GM10266 (cell line): ENCODE data around the gene ISCA1.

Source experiments
- DNase-seq: peaks from one replicate; pipeline ENCODE4 v3.0.0; 2012; ENCODE audit errors: extremely low spot score
- CTCF ChIP-seq: IDR thresholded peaks from 2 replicates; pipeline ENCODE4 v1.5.1; 2012; ENCODE audit warnings: mild to moderate bottlenecking, low read depth; ENCODE audit not compliant: control insufficient read depth, insufficient read depth; ENCODE audit errors: missing control alignments

Gene ISCA1

GRCh38 chr9:86285261-86285660 lies 2.9 kb upstream of the ISCA1 start:
- TF ChIP-seq CTCF: no peak
- no peak for DNase-seq

- no peak for TF ChIP-seq CTCF
- DNase-seq: no peak
These were observed 719 bp upstream of the ISCA1 start for GRCh38 chr9:86282979-86283535.

- DNase-seq: no peak
These were observed 703 bp downstream of the ISCA1 start for GRCh38 chr9:86281593-86282076.

GRCh38 chr9:86280580-86280979 lies 1.8 kb downstream of the ISCA1 start:
- no peak for DNase-seq
- no peak for TF ChIP-seq CTCF

More at GRCh38 chr9:86281593-86282076, 703 bp downstream of the ISCA1 start:
- TF ChIP-seq CTCF: no peak

- TF ChIP-seq CTCF: no peak
- no peak for DNase-seq
These were observed 2.5 kb downstream of the ISCA1 start for GRCh38 chr9:86279839-86280238.

- no peak for TF ChIP-seq CTCF
- no peak for DNase-seq
These were observed 5.3 kb downstream of the ISCA1 start for GRCh38 chr9:86277072-86277471.

- TF ChIP-seq CTCF: no peak
- DNase-seq: no peak
These were observed 6.4 kb downstream of the ISCA1 start for GRCh38 chr9:86275962-86276361.
